Stimulated activated CD4-positive, alpha-beta T cell treated with anti-CD3 and anti-CD28 coated beads, Interleukin-12 subunit alpha, Interleukin-12 subunit beta, amount 100 ng/mL, for 48 hours (primary cell): ENCODE data around the gene CLSTN2.

Source experiments
- DNase-seq, 3 donors: peaks; one replicate each; pipeline ENCODE4 v3.0.0-alpha.2; 2020; ENCODE audit warnings: low read depth in 2 of 3, low spot score in 1 of 3

CLSTN2 gene

GRCh38 chr3:140487566-140487965 lies 552.6 kb downstream of the CLSTN2 start:
- DNase-seq = no peak

GRCh38 chr3:140493271-140493670 lies 558.3 kb downstream of the CLSTN2 start:
- no peak for DNase-seq

- no peak for DNase-seq
Measured at GRCh38 chr3:140494970-140495369, 560.0 kb downstream of the CLSTN2 start.

GRCh38 chr3:140497331-140497730 lies 562.3 kb downstream of the CLSTN2 start:
- DNase-seq = no peak

GRCh38 chr3:140499114-140499757 lies 564.3 kb downstream of the CLSTN2 start:
- DNase-seq = no peak

GRCh38 chr3:140500473-140500872 lies 565.5 kb downstream of the CLSTN2 start:
- DNase-seq = no peak

GRCh38 chr3:140501061-140501769 lies 566.2 kb downstream of the CLSTN2 start:
- no peak for DNase-seq

GRCh38 chr3:140501770-140502364 lies 566.9 kb downstream of the CLSTN2 start:
- DNase-seq = no peak

- DNase-seq = no peak
Measured at GRCh38 chr3:140505213-140505612, 570.2 kb downstream of the CLSTN2 start.

- DNase-seq = no peak
Measured at GRCh38 chr3:140505876-140506275, 570.9 kb downstream of the CLSTN2 start.

GRCh38 chr3:140508550-140508949 lies 573.6 kb downstream of the CLSTN2 start:
- no peak for DNase-seq

GRCh38 chr3:140509534-140509933 lies 574.5 kb downstream of the CLSTN2 start:
- no peak for DNase-seq

GRCh38 chr3:140510303-140510861 lies 575.4 kb downstream of the CLSTN2 start:
- no peak for DNase-seq

GRCh38 chr3:140521751-140522445 lies 586.9 kb downstream of the CLSTN2 start:
- DNase-seq = no peak

- DNase-seq = no peak
Measured at GRCh38 chr3:140522653-140523380, 587.8 kb downstream of the CLSTN2 start.

GRCh38 chr3:140523600-140523999 lies 588.6 kb downstream of the CLSTN2 start:
- DNase-seq = no peak

GRCh38 chr3:140527156-140527555 lies 592.2 kb downstream of the CLSTN2 start:
- DNase-seq = no peak

- no peak for DNase-seq
Measured at GRCh38 chr3:140529096-140529495, 594.1 kb downstream of the CLSTN2 start.

GRCh38 chr3:140529558-140529957 lies 594.6 kb downstream of the CLSTN2 start:
- no peak for DNase-seq

GRCh38 chr3:140530131-140530530 lies 595.1 kb downstream of the CLSTN2 start:
- DNase-seq = no peak

GRCh38 chr3:140530603-140531002 lies 595.6 kb downstream of the CLSTN2 start:
- DNase-seq = no peak
